ENCODE data around the gene WASF3. TPM values are rescaled to one million over a fixed set of nuclear protein-coding genes. Genes with fewer than 3 reads are reported as not detected.

The WASF3 gene
- total and polyA plus RNA-seq, 10 of the 15 experiments (the other 5 are each of a cell fraction or from before 2014, with no cell fraction given) = under 0.01 to 0.10 (median 0.01) TPM; not detected in 7

DNA sequence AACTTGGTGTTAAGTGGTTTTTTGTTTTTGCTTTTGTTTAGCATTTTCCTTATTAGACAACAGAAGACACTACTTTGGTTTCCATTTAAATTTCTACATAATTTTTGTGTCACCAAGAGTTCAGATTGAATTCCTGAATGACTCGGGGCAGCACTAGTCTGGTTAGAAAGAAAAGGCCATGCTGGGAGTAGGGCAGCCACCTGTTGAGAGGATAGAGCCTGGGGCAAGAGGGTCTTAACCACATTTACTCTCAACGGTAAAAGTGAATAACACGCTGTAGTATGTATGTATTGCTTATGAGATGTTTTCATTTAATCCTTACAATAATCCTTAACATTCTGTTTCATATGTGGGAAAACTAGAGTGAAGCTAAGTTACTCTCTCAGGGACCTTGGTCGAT lies 131.5 kb downstream of the WASF3 start:
- no peak for ATAC-seq
- H4K20me1 ChIP-seq (ENCODE audit: control insufficient read depth, insufficient read depth) = no peaks in the 10 kb centered on the region
- ChIA-PET SMC1A (ENCODE audit: uncharacterized antibody, unreplicated experiment) (interaction anchor here (1.0 kb wide), 1 partner anchor 9 kb away, joined by 3 read pairs; no protein-coding TSS in a partner anchor), POLR2A (no interaction called here), RAD21 (ENCODE audit: unreplicated experiment) (no interaction called here), CTCF (interaction anchor here (1.7 kb wide), 1 partner anchor 9 kb away, joined by 9 read pairs; no protein-coding TSS in a partner anchor)
- H3K27me3 ChIP-seq (replicated peaks in 1 of 2; ENCODE audit: control insufficient read depth in 2 of 2, insufficient read depth in 2 of 2, low read length in 1 of 2) = no peaks in the 10 kb centered on the region
- no peak overlapping the region for H3K4me2 ChIP-seq (ENCODE audit: control insufficient read depth, insufficient read depth)
- intact Hi-C loops (cut with micrococcal nuclease; ENCODE audit: unreplicated experiment) = no loop called here
- H2AFZ ChIP-seq (ENCODE audit: control insufficient read depth, low read depth, low read length) = no peak overlapping the region
- 43% methylated on average over 4 of the region's 4 CpGs for WGBS (ENCODE audit: insufficient coverage, insufficient replicate concordance, low lambda C conversion rate, missing lambda C conversion rate)
- no peak for FAIRE-seq
- no peak overlapping the region for H3K9ac ChIP-seq (ENCODE audit: control insufficient read depth, insufficient read depth, low read length)
- H3K27ac ChIP-seq (ENCODE audit: control insufficient read depth, insufficient read depth) = no peak overlapping the region
- in situ Hi-C loops (cut with MboI) = no loop called here
- no peak for TF ChIP-seq STAT1 (conservative IDR thresholded peaks at IDR 0.05)
- no peak for TF ChIP-seq MYB (IDR thresholded peaks at IDR 0.05; ENCODE audit: borderline replicate concordance, low read depth, low read length)
- no peak for TF ChIP-seq BCL11A (IDR thresholded peaks at IDR 0.05; ENCODE audit: low read depth, low read length)
- no peak for TF ChIP-seq PAX5 (IDR thresholded peaks at IDR 0.05; ENCODE audit: borderline replicate concordance, low read depth, low read length)
- no peak for TF ChIP-seq PML (IDR thresholded peaks at IDR 0.05; ENCODE audit: low read length)
- TF ChIP-seq, protein P1, sequence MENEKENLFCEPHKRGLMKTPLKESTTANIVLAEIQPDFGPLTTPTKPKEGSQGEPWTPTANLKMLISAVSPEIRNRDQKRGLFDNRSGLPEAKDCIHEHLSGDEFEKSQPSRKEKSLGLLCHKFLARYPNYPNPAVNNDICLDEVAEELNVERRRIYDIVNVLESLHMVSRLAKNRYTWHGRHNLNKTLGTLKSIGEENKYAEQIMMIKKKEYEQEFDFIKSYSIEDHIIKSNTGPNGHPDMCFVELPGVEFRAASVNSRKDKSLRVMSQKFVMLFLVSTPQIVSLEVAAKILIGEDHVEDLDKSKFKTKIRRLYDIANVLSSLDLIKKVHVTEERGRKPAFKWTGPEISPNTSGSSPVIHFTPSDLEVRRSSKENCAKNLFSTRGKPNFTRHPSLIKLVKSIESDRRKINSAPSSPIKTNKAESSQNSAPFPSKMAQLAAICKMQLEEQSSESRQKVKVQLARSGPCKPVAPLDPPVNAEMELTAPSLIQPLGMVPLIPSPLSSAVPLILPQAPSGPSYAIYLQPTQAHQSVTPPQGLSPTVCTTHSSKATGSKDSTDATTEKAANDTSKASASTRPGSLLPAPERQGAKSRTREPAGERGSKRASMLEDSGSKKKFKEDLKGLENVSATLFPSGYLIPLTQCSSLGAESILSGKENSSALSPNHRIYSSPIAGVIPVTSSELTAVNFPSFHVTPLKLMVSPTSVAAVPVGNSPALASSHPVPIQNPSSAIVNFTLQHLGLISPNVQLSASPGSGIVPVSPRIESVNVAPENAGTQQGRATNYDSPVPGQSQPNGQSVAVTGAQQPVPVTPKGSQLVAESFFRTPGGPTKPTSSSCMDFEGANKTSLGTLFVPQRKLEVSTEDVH (IDR thresholded peaks at IDR 0.05; ENCODE audit: low read depth, partially characterized antibody) = no peak
- TF ChIP-seq, protein P2, sequence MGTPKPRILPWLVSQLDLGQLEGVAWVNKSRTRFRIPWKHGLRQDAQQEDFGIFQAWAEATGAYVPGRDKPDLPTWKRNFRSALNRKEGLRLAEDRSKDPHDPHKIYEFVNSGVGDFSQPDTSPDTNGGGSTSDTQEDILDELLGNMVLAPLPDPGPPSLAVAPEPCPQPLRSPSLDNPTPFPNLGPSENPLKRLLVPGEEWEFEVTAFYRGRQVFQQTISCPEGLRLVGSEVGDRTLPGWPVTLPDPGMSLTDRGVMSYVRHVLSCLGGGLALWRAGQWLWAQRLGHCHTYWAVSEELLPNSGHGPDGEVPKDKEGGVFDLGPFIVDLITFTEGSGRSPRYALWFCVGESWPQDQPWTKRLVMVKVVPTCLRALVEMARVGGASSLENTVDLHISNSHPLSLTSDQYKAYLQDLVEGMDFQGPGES (IDR thresholded peaks at IDR 0.05) = no peak
- TF ChIP-seq, protein P3, sequence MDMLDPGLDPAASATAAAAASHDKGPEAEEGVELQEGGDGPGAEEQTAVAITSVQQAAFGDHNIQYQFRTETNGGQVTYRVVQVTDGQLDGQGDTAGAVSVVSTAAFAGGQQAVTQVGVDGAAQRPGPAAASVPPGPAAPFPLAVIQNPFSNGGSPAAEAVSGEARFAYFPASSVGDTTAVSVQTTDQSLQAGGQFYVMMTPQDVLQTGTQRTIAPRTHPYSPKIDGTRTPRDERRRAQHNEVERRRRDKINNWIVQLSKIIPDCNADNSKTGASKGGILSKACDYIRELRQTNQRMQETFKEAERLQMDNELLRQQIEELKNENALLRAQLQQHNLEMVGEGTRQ (IDR thresholded peaks at IDR 0.05; ENCODE audit: borderline replicate concordance, low read depth, low read length) = no peak
- TF ChIP-seq CHD2 (IDR thresholded peaks at IDR 0.05; ENCODE audit: borderline replicate concordance, low read depth, low read length) = no peak
- TF ChIP-seq JUNB (IDR thresholded peaks at IDR 0.05) = no peak
- no peaks in the 10 kb centered on the region for H3K36me3 ChIP-seq (ENCODE audit: control insufficient read depth in 2 of 2, insufficient read depth in 2 of 2, low read length in 1 of 2)
- BruUV-seq (replicated peaks) = no TSS peak
- no peaks in the 10 kb centered on the region for H3K4me1 ChIP-seq (ENCODE audit: control insufficient read depth, insufficient read depth, low read length)
- H3K4me3 ChIP-seq = no peak overlapping the region
- DNase-seq (ENCODE audit: low read depth, low spot score) = no peak
- H3K79me2 ChIP-seq (ENCODE audit: control insufficient read depth, insufficient read depth, low read length) = no peaks in the 10 kb centered on the region
- no peaks in the 10 kb centered on the region; the same call in 2 of the 3 replicates for H3K9me3 ChIP-seq (replicated peaks; ENCODE audit: control insufficient read depth, insufficient read depth, low read length)
